ENCODE measurements around the gene SV2C. TPM values are rescaled to one million over a fixed set of nuclear protein-coding genes. Genes with fewer than 3 reads are reported as not detected.

SV2C gene
- total RNA-seq, 2 donors from 2014 or later = 0.14 TPM

DNA sequence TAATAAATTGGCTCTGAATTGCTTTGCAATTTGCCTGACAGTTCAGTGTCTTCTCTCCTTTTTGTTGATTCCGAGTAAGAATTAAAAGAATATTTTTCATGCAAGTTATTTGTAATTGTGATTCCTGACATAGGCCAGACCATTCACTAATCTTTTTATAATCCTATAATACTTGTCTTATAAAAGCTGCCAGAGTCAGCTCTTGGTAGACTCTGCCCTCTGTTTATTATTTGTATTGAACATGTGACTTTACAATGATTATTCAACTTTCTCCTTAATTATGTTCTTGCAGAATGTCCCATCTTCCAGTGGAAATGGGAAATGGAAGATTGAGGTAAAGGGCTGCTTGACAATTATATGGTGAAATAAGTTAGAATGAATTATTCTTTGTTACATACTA is 121.0 kb downstream of the SV2C start:
- DNase-seq (ENCODE audit: low spot score) (no peak), ATAC-seq (ENCODE audit: insufficient number of reproducible peaks, low FRiP score, low read depth) (no peak)
- TF ChIP-seq CTCF (IDR thresholded peaks at IDR 0.05) = no peak
- H3K36me3 ChIP-seq = no peaks in the 10 kb centered on the region
- no peaks in the 10 kb centered on the region for H3K4me1 ChIP-seq (ENCODE audit: control insufficient read depth in 1 of 2, low read depth in 2 of 2)
- H3K9me3 ChIP-seq = no peaks in the 10 kb centered on the region
- H3K27me3 ChIP-seq (replicated peaks; ENCODE audit: insufficient read depth) = no peaks in the 10 kb centered on the region
- H3K4me3 ChIP-seq = no peak overlapping the region
- no peak overlapping the region for H3K27ac ChIP-seq

DNA sequence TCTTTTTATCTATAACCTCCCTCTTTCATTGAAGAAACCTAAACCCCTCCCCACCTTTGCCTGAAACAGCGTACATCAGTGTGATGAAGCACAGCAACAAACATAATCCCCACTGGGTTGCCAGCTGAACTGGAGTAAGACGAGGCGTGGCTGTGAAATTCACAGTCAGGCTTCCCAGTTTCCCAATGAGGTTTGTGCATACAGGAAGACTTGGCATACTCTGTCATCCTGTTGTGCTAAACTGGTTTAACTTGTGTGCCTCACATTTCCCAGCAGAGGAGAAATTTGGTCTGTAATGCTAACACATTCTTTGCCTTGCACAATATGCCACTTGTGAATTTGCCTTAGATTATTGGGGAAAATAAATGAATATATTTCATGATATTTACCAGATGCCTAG is 121.5 kb downstream of the SV2C start:
- no peak overlapping the region for H3K27ac ChIP-seq
- H3K27me3 ChIP-seq (replicated peaks; ENCODE audit: insufficient read depth) = no peaks in the 10 kb centered on the region
- H3K4me3 ChIP-seq = no peak overlapping the region
- no peaks in the 10 kb centered on the region for H3K36me3 ChIP-seq
- no peak for DNase-seq (ENCODE audit: low spot score)
- H3K4me1 ChIP-seq (ENCODE audit: control insufficient read depth in 1 of 2, low read depth in 2 of 2) = no peaks in the 10 kb centered on the region
- no peaks in the 10 kb centered on the region for H3K9me3 ChIP-seq
- no peak for ATAC-seq (ENCODE audit: insufficient number of reproducible peaks, low FRiP score, low read depth)
- no peak for TF ChIP-seq CTCF (IDR thresholded peaks at IDR 0.05)

DNA sequence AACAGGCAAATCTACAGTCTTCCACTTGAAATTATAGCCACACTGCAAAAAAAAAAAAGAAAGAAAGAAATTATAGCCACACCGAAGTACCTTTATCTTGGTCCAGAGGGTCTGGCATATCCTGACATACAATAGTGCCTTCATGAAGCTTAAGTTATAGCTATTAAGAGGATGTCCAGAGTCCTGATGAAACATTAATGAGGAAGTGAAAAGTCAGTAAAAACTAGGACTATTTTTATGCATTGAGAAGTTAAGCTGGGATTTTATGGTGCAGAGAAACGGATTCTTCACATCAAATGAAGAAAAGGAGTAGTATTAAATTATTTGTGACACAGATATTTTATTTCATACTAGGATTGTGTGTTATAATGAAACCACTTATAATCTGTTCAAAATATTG is 123.9 kb downstream of the SV2C start:
- Histone ChIP-seq H3K36me3 (no peaks in the 10 kb centered on the region), H3K27me3 (replicated peaks; ENCODE audit: insufficient read depth) (no peaks in the 10 kb centered on the region), H3K4me3 (no peak overlapping the region), H3K9me3 (no peaks in the 10 kb centered on the region), H3K4me1 (ENCODE audit: control insufficient read depth in 1 of 2, low read depth in 2 of 2) (no peaks in the 10 kb centered on the region), H3K27ac (no peak overlapping the region)
- TF ChIP-seq CTCF (IDR thresholded peaks at IDR 0.05) = no peak
- ATAC-seq (ENCODE audit: insufficient number of reproducible peaks, low FRiP score, low read depth) = no peak
- DNase-seq (ENCODE audit: low spot score) = no peak

- no peak for TF ChIP-seq CTCF (IDR thresholded peaks at IDR 0.05)
- Histone ChIP-seq H3K27ac (no peak overlapping the region), H3K36me3 (no peaks in the 10 kb centered on the region), H3K27me3 (replicated peaks; ENCODE audit: insufficient read depth) (no peaks in the 10 kb centered on the region), H3K4me3 (no peak overlapping the region), H3K9me3 (no peaks in the 10 kb centered on the region), H3K4me1 (ENCODE audit: control insufficient read depth in 1 of 2, low read depth in 2 of 2) (no peaks in the 10 kb centered on the region)
- ATAC-seq (ENCODE audit: insufficient number of reproducible peaks, low FRiP score, low read depth) = no peak
- no peak for DNase-seq (ENCODE audit: low spot score)
Measured at GRCh38 chr5:76209297-76209696, 126.1 kb downstream of the SV2C start.

DNA sequence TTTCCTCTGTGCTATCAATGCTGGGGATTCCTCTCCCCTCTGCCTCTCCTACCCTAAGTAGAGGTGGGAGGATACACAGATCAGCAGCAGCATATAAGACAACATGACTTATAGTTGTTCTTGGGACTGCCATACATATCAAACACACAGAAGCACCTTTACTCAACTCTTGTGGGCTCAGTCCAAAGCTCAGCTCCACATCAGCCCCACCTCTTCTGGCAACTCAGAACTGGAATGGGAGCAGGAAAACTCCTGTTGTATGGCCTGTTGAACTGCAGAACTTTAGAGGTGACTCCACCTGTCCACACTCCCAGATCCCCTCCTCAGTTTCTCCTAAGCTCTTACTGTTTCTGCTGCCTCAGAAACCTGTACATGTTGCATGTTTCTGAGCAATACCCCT is 127.8 kb downstream of the SV2C start:
- no peaks in the 10 kb centered on the region for H3K9me3 ChIP-seq
- no peak for ATAC-seq (ENCODE audit: insufficient number of reproducible peaks, low FRiP score, low read depth)
- H3K27ac ChIP-seq = no peak overlapping the region
- no peak for TF ChIP-seq CTCF (IDR thresholded peaks at IDR 0.05)
- no peak for DNase-seq (ENCODE audit: low spot score)
- H3K27me3 ChIP-seq (replicated peaks; ENCODE audit: insufficient read depth) = no peaks in the 10 kb centered on the region
- no peaks in the 10 kb centered on the region for H3K4me1 ChIP-seq (ENCODE audit: control insufficient read depth in 1 of 2, low read depth in 2 of 2)
- no peaks in the 10 kb centered on the region for H3K36me3 ChIP-seq
- no peak overlapping the region for H3K4me3 ChIP-seq

All from thoracic aorta (tissue), 2 donors.